Smooth muscle cell (in vitro differentiated cells): ENCODE measurements around the gene DCUN1D2. TPM values are rescaled to one million over a fixed set of nuclear protein-coding genes. Genes with fewer than 3 reads are reported as not detected.
A peak's percentile ranks its signal among the peaks of the same experiment; 100 is the strongest.

Source experiments
- DNase-seq: peaks from one replicate; lab custom pipeline; 2025; ENCODE audit not compliant: unreplicated experiment; lab: John Stamatoyannopoulos, UW
- H2AFZ ChIP-seq: fragments of 200-600 bp; sonication (generic); 2 replicates; pipeline ENCODE4 v1.6.0; 2016; ENCODE audit warnings: antibody characterized with exemption, low read depth, mild to moderate bottlenecking
- H3F3A ChIP-seq: fragments of 200-600 bp; sonication (generic); 2 replicates; pipeline ENCODE4 v1.6.0; 2017; ENCODE audit warnings: antibody characterized with exemption, low read depth
- H3K27ac ChIP-seq: fragments of 200-600 bp; sonication (generic); 2 replicates; pipeline ENCODE4 v1.5.1; 2016; ENCODE audit warnings: low read depth, mild to moderate bottlenecking
- H3K27me3 ChIP-seq: fragments of 200-600 bp; sonication (generic); 2 replicates; pipeline ENCODE4 v1.6.1; 2016; ENCODE audit warnings: low read depth, mild to moderate bottlenecking
- H3K36me3 ChIP-seq: fragments of 200-600 bp; sonication (generic); 2 replicates; pipeline ENCODE4 v1.5.1; 2016; ENCODE audit warnings: low read depth
- H3K4me1 ChIP-seq: fragments of 200-600 bp; sonication (generic); 2 replicates; pipeline ENCODE4 v1.5.1; 2016; ENCODE audit warnings: low read depth
- H3K4me2 ChIP-seq: fragments of 200-600 bp; sonication (generic); 2 replicates; pipeline ENCODE4 v1.6.0; 2016; ENCODE audit warnings: mild to moderate bottlenecking
- H3K4me3 ChIP-seq: fragments of 200-600 bp; sonication (generic); 2 replicates; pipeline ENCODE4 v1.5.1; 2016; ENCODE audit warnings: mild to moderate bottlenecking
- H3K79me2 ChIP-seq: fragments of 200-600 bp; sonication (generic); 2 replicates; pipeline ENCODE4 v1.6.0; 2016; ENCODE audit warnings: low read depth, mild to moderate bottlenecking
- H3K9ac ChIP-seq: fragments of 200-600 bp; sonication (generic); 2 replicates; pipeline ENCODE4 v1.6.0; 2016; ENCODE audit warnings: low read depth
- H3K9me3 ChIP-seq: fragments of 200-600 bp; sonication (generic); replicated peaks from 2 replicates; pipeline ENCODE4 v1.5.1; 2016; ENCODE audit warnings: low read depth
- H4K20me1 ChIP-seq: fragments of 200-600 bp; sonication (generic); 2 replicates; pipeline ENCODE4 v1.6.0; 2016; ENCODE audit warnings: low read depth
- WGBS: methylation state at CpG from one replicate; pipeline ENCODE4 v1.1.7; 2016; ENCODE audit warnings: low lambda C conversion rate; 5-methylcytosine and 5-hydroxymethylcytosine counted together
- polyA plus RNA-seq: library from polyadenylated mRNA; unstranded; fragments of >200 nt; fragmentation: Nextera tagmentation; extraction: Ambion mirVana; gene quantifications from 2 replicates; pipeline ENCODE4 v1.2.1, GENCODE V29; 2016
- total RNA-seq: library from RNA; depleted of rRNA; stranded (reverse); fragments of >200 nt; gene quantifications from 2 replicates; pipeline ENCODE4 v1.2.3, GENCODE V29; 2014
- TF ChIP-seq, protein P1 (sequence below): fragments of 200-600 bp; sonication (generic); IDR thresholded peaks from 2 replicates; pipeline ENCODE4 v1.5.1; 2017; ENCODE audit warnings: borderline replicate concordance, mild to moderate bottlenecking, antibody characterized with exemption; ENCODE audit not compliant: insufficient read depth, poor library complexity, severe bottlenecking

Gene DCUN1D2
- total and polyA plus RNA-seq, 2 experiments from 2014 or later = 6.3 to 10.8 TPM

DNA sequence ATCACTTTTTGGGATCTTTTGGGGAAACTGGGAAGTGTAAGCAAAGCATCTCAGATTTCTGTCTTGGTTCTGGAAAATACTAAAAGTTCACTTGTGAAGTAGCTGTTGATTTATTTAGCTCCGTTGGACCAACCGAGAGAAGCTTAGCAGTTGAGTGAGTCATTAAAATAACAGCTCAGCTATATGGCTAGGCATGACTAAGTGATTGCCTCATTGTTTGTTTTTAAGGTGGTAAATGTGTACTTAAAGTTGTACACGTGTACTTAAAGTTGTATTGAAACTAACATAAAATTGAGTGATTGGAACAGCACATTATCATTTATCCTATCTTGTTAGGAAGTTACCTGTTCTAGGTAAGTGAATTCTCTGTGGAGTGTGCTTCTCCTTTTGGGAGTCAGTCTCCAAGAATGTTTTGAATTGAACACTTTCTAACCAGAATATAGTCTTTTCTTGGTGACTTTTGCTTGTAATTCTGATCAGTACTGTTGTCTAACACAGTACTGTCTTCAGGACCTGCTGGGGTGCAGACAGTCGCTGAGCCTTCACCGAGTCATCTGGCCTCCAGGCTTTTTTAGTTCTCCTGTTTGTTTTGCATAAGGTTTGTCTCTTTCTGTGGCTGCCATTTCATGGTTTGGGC, 2.9 kb upstream of the DCUN1D2 start:
- TF ChIP-seq, protein P1, sequence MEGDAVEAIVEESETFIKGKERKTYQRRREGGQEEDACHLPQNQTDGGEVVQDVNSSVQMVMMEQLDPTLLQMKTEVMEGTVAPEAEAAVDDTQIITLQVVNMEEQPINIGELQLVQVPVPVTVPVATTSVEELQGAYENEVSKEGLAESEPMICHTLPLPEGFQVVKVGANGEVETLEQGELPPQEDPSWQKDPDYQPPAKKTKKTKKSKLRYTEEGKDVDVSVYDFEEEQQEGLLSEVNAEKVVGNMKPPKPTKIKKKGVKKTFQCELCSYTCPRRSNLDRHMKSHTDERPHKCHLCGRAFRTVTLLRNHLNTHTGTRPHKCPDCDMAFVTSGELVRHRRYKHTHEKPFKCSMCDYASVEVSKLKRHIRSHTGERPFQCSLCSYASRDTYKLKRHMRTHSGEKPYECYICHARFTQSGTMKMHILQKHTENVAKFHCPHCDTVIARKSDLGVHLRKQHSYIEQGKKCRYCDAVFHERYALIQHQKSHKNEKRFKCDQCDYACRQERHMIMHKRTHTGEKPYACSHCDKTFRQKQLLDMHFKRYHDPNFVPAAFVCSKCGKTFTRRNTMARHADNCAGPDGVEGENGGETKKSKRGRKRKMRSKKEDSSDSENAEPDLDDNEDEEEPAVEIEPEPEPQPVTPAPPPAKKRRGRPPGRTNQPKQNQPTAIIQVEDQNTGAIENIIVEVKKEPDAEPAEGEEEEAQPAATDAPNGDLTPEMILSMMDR = no peak
- Histone ChIP-seq H3F3A (peaks cover 6% of the 10 kb centered on the region), H3K36me3 (peaks cover 6% of the 10 kb centered on the region), H3K27me3 (no peaks in the 10 kb centered on the region), H3K9ac (peak overlapping the region; percentile 51), H2AFZ (no peak overlapping the region), H3K4me3 (peak overlapping the region; percentile 21), H3K9me3 (no peaks in the 10 kb centered on the region), H4K20me1 (peaks cover 74% of the 10 kb centered on the region), H3K79me2 (peaks cover 68% of the 10 kb centered on the region), H3K27ac (peak overlapping the region; percentile 87), H3K4me2 (peak overlapping the region; percentile 96), H3K4me1 (peaks cover 44% of the 10 kb centered on the region)
- WGBS = 7% methylated on average over 5 of the region's 5 CpGs
- no peak for DNase-seq

DNA sequence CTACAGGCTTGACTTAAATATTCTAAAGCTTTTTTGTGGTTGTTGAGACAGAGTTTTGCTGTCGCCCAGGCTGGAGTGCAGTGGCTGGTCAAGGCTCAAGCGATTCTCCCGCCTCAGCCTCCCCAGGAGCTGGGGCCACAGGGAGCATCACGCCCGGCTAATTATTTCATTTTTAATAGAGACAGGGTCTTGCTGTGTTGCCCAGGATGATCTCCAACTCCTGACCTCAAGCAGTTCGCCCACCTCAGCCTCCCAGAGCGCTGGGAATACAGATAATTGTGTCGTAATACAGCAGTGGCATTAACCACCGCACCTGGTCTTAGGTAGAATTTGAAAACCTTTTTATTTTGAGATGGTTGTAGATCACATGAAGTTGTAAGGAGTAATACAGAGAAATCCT, 1.5 kb upstream of the DCUN1D2 start:
- Histone ChIP-seq H3K4me3 (peak overlapping the region; percentile 87), H3K36me3 (no peaks in the 10 kb centered on the region), H3K4me1 (peaks cover 46% of the 10 kb centered on the region), H3K9me3 (no peaks in the 10 kb centered on the region), H3K4me2 (peak overlapping the region; percentile 96), H3F3A (peaks cover 6% of the 10 kb centered on the region), H3K79me2 (peaks cover 75% of the 10 kb centered on the region), H3K27me3 (no peaks in the 10 kb centered on the region), H3K9ac (peak overlapping the region; percentile 82), H3K27ac (peak overlapping the region; percentile 87), H2AFZ (no peak overlapping the region), H4K20me1 (peaks cover 74% of the 10 kb centered on the region)
- WGBS = 37% methylated on average over 9 of the region's 9 CpGs
- TF ChIP-seq, protein P1 = no peak
- DNase-seq = no peak

DNA sequence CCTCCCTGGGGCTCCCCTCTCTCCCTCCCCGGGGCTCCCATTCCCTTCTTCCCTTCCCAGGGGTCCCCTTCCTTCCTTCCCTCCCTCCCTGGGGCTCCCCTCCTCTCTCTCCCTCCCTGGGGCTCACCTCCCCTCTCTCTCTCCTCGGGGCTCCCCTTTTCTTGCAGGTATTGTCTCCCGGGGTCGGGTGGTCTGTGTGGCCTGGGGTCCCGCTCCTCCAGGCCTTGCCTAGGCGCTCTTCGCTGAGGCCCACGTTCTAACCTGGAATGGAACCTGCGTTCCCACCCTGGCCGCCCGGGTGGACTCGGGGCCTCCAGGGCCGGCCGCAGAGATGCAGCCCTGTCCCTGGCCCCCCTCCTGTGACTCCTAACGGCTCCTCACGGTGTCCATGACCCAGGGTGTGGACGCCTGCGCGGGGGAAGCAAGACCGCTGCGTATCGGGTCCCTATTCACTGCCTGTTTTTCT, 940 bp upstream of the DCUN1D2 start:
- H3K36me3 ChIP-seq = no peaks in the 10 kb centered on the region
- peaks cover 72% of the 10 kb centered on the region for H4K20me1 ChIP-seq
- peak overlapping the region; percentile 44 for H2AFZ ChIP-seq
- peak overlapping the region; percentile 87 for H3K4me3 ChIP-seq
- TF ChIP-seq, protein P1 = no peak
- H3K4me2 ChIP-seq = peak overlapping the region; percentile 96
- WGBS = under 1% methylated on average over 19 of the region's 22 CpGs
- peaks cover 46% of the 10 kb centered on the region for H3K4me1 ChIP-seq
- peaks cover 6% of the 10 kb centered on the region for H3F3A ChIP-seq
- H3K27ac ChIP-seq = peak overlapping the region; percentile 87
- H3K79me2 ChIP-seq = peaks cover 77% of the 10 kb centered on the region
- H3K27me3 ChIP-seq = no peaks in the 10 kb centered on the region
- DNase-seq = no peak
- H3K9me3 ChIP-seq = no peaks in the 10 kb centered on the region
- peak overlapping the region; percentile 82 for H3K9ac ChIP-seq
